Stimulated activated CD4-positive, alpha-beta T cell treated with anti-CD3 and anti-CD28 coated beads, TNF-alpha, amount 100 ng/mL, for 1 hour (primary cell): Measurements from ENCODE around the gene NTF3.

Experiments
- DNase-seq, 3 donors: peaks; one replicate each; pipeline ENCODE4 v3.0.0-alpha.2; 2020; ENCODE audit warnings: low read depth in 3 of 3, low spot score in 1 of 3

Gene NTF3

DNA sequence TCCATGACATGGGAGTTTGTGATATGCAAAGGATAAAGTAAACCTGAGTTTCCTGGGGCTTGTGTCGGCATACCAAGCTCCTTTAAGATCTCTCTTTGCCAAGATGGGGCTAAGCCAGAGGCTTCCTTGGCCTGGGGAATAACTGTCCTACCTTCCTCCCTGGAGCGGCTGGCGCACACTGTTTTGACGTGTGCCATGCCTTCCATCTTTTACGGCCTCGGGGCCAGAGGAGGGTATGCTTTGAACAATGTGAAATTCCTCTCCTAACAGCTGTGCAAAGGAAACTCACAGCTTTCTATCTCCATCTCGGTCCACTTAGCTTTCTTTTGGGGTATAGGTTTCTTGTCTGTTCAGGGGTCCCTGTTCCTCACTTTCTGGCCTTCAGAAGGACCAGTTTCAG lies 55.2 kb downstream of the NTF3 start:
- DNase-seq, result no peak

DNA sequence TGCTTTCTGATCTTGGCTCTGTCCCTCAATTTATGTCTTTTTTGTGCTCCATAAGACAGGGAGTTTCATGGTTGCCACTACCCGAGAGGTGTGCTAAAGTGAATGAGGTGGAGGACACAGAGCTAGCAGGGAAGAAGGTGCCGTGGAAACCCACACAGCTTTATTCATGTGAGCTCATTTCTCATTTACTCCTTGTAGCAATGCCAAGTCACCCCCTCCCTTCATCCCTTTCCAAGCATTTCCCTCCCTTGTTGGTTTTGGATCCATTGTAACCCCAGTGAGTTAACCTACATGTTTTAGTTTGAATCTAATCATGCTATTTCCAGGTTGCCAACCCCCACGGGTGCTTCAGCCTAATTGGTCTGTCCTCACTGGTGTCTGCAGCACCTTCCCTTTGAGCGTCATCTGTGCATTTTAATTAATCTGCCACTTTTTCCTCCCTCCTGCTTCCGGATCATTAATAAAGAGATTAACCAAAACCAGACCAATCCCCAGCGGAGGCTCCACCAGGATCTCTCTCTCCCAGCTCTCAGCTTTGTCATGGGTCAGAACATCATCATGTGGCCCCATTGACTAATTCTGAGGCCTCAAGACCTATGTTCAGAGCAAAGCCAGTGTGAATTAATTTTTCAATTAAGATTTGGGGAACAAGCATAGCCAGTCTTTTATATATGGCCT lies 56.2 kb downstream of the NTF3 start:
- DNase-seq, result no peak

DNA sequence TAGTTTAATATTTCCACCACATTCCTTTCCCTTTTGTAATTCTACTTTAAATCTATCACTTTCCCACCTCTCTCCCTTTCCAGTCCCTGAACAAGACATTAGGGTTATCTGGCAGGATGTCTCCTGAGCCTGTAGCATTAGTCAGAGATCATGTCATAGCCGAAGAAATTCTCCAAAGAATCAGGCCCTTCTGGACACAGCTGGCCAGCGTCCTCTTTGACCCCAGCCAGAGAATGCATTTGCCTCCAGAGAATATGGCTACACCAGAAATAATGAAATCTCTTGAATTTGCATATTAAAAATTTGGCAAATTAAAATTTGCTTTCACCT lies 56.7 kb downstream of the NTF3 start:
- no peak for DNase-seq

DNA sequence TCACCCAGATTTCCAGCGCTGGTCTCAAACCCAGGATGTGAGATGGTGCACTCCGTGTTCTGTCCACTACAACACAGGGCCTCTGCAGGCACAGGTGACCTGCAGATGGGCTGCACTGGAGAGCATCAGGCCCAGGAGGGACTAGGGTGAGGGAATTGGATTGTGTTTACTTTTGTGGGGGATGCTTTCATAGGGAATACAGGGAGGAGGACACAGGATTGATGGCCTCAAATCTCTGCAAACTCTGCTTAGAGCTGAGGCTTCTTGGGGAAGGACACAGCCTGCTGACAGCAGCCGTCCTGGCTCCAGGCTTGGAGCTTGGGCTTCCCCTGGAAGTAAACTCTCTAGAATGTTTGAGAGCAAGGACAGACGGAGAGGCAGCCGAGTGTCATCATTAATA lies 57.1 kb downstream of the NTF3 start:
- DNase-seq, result no peak

DNA sequence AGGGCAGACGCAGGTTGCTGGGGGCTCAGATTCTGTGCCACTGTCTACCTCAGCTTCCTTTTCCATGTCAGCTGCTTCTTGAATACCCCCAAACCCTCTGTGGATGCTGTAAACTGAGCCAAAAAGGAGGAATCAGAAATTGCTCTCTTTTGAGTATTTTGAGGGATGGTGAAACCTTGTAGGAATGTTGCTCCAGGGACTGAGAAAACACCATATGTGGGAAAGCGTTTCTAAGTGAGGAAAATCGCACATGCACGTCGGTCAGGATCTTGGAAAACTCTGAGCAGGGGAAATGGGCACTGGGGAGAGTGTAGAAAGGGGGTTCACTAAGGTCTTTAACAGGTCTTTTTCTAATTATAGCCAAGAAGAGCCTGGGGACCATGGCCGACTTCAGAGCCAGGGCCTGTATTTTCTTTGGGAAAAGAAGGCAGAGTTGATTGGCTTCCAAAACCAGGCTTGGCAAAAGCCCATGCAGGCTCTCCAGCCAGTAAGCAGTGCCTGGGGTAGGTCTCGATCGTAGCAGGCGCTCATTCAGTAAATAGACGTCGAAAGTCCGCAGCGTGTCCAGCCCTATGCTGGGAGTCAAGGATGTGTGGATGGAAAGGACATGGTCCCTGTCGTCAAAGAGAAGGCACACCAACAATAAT lies 58.0 kb downstream of the NTF3 start:
- DNase-seq, result no peak

DNA sequence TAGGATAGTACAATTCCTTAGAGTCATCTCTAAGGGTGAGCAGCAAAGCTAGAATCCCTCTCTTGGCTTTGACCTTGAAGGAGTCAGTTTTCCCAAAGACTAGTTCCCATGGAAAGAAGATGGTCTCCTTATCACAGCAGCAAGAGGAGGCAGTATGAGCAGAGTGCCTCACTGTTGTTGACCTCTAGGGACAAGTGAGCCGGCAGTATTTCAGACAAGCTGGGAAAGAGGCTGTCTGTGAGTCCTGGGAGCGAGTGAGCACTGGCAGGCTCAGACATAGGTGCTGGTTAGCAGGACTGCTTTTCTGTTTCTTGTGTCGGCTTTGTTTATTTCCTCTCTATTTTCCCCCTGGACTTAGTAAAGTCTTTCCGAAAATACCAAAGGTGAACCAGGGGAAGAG lies 60.7 kb downstream of the NTF3 start:
- DNase-seq, result no peak

DNA sequence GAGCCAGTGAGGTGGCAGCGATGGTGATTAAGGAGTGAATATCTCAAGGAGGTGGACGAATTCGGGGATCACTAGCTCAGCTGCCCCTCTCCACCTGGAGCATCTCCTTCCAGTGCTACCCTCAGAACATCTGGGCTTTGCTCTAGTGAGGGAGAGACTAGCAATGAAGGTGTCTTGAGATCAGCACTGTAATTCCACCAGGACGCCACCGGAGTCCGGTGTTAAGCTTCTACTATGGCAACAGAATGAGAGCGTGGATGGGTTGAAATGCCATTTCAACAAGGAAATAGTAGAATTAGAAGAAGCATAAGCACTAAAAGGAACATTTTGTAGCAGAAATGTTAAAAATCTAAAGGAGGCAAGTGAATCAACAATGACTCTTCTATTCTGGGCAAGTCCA lies 61.1 kb downstream of the NTF3 start:
- DNase-seq, result no peak

DNA sequence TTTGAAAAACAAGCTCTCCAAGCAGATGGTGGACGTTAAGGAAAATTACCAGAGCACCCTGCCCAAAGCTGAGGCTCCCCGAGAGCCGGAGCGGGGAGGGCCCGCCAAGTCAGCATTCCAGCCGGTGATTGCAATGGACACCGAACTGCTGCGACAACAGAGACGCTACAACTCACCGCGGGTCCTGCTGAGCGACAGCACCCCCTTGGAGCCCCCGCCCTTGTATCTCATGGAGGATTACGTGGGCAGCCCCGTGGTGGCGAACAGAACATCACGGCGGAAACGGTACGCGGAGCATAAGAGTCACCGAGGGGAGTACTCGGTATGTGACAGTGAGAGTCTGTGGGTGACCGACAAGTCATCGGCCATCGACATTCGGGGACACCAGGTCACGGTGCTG lies 62.4 kb downstream of the NTF3 start:
- DNase-seq, result no peak

DNA sequence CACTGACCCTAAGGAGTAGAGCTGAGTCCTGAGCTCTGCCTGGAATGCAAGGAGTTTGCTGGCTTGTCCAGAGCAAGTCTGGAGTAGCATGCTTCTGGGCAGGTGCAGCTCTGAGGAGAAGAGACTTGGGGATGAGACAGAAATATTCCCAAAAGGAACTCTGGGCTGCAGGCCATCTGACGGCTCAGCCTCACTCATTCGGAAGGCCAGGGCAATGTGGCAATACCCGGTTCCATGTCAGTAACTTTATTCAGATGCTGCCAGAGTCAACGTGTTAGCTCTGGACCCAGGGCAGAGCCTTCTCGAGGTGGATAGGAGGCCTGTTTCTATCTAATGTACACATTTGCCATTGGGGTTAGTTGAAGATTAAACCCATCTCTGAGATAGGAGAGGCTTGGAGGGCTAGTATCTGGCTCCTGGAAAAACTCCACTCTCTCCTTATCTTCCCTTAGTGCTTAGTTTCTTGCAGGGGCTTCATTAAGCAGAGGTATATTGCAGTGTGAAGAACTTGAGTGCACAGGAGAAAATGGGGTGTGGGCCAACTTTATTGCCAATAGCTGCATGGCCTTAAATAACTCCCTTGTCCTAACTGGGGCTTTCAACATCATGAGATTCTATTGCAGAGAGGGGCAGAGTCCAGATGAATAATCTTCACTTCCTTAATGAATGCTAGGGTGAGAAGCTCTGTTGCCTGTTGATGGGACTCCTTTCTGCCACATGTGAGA lies 65.6 kb downstream of the NTF3 start:
- no peak for DNase-seq

DNA sequence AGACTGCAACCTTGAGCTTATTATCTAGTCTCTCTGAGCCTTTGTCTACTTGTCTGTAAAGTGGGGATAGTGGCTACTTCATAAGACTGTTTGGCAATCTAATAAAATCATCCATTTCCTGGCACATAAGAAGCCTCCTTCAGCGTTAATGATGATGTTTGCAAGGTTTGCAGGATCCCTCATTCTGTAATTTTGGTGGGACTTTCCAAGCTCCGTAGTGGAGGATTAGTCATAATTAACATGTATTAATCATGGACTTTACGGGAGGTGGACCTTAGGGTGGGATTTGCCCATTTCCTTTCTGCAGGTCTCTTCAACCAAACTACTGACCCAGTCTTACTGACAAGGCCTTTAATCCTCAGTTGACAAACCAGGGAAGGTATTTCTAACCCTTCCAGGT lies 66.2 kb downstream of the NTF3 start:
- no peak for DNase-seq

DNA sequence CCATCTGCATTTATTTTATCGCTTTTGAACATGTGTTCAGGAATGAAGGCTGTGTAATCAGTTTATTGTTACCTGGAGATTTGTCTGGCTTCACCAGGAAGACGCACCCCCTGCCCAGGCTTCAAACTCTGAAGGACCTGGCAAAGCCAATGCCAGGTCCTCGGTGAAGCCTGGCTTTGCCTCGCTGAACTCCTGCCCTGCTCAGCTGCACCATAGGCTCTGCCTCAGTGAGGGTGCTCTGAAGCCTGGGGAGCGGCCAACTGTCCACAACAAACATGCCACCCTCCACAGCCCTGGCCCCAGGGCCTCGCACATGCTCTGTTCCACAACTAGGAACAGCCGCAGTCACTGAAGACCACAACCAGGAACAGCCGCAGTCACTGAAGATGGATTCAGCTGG lies 66.9 kb downstream of the NTF3 start:
- DNase-seq, result no peak

DNA sequence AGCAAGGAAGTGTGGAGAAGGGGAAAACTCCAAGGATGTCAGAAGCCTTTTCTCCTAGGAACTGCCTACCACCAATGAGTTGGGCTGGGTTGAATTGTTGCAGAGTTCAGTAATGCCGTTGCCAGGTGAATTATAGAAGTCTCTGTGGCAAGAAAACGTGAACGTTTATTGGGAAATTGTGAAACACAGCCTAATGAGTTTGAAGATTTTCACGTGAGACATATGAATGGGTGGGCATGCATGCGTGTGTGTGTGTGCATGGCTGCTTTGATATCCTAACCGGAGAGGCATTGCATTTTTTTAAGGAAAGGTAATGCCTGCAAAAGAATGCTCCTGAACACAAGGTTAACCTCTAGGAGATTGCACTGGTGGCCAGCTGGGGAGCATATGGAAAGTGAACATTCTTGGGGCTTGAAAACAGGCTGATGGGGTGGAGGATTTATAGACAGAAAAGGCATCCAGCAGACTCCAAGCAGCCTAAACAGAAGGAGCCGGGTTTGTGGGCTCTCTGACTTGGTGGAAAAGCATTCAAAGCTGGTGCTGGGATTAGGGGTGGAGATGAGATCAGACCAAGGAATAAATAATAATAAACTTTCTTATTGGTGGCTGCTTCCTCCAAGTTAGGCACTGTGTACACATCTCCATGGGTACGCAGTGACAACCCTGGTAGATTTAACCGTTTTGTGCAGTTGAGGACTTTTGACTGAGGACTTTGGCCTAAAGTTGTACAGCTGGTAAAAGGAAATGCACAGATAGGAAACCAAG lies 67.8 kb downstream of the NTF3 start:
- DNase-seq, result no peak

DNA sequence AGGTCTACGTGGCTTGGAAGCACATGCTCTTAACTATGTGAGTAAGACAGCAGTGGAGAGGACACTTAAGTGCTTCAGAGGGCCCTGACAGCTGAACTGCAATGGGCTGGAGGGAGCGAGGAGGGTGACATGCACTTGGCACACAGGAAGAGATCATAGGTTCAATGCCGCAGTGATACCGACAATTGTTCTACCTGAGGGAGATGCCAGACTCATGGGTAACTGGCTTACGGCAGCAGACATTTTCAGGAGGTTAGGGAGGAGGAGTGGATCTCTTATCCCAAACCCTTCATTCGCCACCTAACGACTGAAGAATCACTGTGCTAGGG lies 68.4 kb downstream of the NTF3 start:
- no peak for DNase-seq

DNA sequence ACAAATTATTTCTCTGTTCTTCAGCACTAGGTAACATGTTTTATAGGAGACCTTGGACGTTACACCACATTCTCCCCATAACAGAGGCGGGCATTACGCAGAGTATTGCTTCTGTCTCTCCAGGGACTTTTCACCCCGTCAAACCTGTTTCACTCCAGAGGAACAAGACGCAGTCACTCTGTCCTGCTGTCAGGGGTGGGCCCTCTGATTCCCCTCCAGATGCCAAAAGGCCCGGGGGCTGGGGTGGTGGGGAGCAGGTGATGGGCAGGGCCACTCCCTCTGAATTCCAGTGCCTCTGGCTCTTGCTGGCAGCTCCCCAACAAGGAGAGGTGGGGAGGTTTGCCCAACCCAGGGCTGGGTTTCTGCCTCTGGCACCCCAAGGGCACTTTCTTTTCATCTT lies 71.9 kb downstream of the NTF3 start:
- no peak for DNase-seq

DNA sequence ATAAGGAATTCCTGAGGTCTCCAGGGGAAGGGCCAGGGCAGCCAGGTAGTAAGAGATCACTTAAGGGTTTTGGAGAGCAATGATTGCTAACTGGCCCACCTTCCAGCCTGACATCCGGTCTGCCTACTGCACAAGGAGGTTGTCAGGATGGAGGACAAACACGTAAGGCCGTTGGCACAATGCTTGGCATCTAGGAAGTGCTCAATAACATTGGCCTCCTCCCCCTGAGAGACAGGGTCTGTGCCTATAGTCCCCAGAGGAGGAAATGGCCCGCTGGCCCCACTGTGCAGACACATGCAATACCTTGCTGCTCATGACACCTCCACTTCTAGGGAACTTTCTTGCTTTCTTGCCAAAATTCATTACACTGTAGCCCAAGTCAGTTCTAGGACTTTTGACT lies 73.2 kb downstream of the NTF3 start:
- DNase-seq, result no peak

DNA sequence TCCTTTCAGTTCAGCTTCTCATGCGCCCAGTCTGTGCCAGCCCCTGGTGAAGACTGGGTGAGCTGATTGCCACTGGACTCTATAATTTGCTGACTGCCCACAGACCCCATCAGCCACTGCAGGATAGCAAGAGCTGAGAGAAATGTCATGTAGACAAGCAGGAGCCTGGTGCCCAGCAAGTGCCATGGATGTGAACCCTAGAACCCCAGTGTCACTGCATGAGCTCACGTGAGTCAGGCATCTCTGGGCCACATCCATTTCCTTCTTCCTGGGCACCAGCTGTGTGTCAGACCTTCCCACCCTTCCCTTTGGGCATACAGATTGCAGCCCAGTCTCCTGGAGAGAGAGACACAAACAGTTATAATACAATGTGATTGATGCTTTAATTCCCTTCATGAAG lies 73.8 kb downstream of the NTF3 start:
- DNase-seq, result no peak

DNA sequence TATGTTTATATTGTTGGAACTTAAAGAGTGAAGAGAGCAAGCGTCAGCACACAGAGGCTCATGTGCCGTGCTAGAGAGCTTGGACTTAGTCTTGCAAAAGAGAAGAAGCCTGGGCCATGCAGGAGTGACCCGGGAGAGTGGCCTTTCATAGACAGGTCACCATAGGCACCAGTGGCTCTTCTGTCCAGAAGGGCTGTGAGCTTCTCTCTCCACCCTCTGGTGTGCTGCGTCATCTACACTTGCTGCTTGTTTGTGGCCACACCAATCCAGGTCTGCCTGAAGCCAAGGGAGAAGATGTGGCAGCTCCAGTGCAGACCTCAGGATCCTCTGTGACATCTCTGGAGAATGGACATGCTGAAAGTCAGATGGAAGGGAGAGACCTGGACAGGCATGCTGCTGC lies 74.4 kb downstream of the NTF3 start:
- DNase-seq, result no peak

DNA sequence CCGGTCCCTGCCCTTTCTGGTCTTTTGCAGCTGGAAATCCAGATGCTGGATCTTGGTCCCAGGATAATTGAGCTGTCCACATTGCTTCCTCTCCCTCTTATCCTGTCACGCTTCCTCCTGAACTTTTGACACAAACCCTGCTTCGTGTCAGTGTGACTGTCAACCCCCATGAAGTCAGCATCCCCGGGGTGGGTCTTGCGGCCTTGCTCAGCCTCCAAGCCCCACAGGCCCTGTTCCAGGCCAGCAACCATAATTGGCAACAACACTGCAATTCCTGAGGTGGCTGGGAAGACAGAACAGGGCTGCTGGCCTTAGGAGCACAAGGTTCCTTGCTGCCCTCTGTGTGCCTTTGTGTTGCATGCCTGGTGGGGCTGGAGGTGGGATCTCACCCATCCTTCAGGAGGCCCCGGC lies 74.9 kb downstream of the NTF3 start:
- no peak for DNase-seq

DNA sequence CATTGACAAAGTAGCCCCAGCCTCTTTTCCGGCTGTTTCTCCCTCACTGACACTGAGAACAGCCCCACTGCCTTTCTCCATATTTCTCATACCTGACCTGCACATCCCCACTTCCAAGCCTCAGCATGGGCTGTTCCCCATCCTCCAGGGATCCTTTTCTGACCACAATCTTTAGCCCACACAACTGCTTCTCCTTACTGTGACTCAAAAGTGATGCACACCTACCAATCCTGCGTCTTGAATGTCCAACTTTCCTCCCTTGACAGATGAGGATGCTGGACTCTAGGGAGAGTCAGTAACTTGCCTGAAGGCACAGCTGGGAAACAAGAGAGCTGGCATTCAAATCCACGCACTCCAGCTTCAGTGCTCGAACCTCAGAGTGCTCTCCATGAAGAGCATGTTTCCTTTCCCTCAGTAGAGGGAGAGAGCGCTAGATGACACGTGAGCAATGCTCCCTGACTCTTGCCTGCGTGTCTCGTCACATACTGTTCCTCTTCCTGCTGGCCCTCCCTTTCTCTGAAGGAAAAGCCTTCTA lies 75.6 kb downstream of the NTF3 start:
- DNase-seq, result no peak

DNA sequence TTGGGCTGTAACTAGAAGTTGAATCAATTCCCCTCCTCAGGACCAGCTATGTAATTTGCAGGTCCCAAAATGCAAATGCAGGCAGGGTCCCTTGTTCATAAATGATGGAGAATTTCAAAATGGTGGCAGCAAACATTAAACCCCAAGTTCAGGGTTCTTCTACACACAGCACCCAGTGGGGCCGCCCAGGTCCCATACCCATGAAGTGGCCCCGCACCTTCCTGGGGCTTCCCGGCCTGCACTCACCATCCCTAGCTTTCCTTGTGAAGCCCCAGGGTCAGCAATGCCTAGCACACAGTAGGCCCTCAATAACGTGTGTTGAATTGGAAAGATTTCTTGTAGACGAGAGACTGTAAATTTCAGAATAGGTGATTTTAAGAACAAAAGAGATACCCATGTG lies 76.0 kb downstream of the NTF3 start:
- DNase-seq, result no peak

DNA sequence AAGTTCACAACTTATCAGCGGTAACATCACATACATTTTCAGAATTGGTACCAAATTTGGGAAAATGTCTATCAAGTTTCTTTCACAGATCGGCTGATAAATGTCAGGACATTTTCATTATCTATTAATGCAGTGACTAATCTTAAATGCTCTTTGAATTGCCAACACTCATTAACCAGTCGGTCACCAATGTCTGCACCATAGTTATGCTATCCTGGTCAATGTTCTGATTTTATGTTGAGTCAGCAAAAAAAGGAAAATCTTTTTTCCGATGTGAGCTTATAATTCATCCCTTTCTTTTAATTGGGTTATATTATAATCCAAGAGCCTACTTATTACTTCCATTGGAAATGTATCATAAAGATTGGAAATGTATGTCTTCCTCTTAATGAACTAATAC lies 77.2 kb downstream of the NTF3 start:
- no peak for DNase-seq

DNA sequence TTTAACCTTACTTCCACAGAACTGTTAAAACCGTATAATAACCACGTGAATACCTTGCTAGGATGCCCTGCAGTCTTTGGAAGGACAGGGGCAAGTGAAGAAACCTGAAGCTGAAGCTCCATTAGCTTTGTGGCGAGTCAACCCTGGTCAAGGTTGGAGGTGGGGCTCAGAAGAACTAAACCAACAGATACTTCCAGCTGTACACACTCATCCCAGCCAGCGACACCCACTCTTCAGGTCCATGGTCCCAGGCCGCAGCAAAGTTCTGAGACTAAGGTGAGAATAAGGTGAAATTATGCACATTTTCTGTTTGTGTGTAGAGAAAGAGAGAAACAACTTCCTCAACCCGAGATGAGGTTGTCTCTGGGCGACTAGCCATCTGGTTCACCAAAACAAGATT lies 77.6 kb downstream of the NTF3 start:
- no peak for DNase-seq
